PC-9 (cell line): Measurements from ENCODE around the gene TTC27.

Experiments used
- EZH2 ChIP-seq: fragments of 200-600 bp; sonication (generic); IDR thresholded peaks from 2 replicates; pipeline ENCODE4 v1.8.0; 2017; ENCODE audit warnings: antibody characterized with exemption, low read depth
- TF ChIP-seq, protein P1 (sequence below): fragments of 200-600 bp; sonication (generic); conservative IDR thresholded peaks from 2 replicates; pipeline ENCODE4 v1.6.1; 2017; ENCODE audit warnings: mixed run types, antibody characterized with exemption, mild to moderate bottlenecking, moderate library complexity

GRCh38 chr2:32688541-32688940 is 60.7 kb downstream of the TTC27 start:
- TF ChIP-seq, protein P1, sequence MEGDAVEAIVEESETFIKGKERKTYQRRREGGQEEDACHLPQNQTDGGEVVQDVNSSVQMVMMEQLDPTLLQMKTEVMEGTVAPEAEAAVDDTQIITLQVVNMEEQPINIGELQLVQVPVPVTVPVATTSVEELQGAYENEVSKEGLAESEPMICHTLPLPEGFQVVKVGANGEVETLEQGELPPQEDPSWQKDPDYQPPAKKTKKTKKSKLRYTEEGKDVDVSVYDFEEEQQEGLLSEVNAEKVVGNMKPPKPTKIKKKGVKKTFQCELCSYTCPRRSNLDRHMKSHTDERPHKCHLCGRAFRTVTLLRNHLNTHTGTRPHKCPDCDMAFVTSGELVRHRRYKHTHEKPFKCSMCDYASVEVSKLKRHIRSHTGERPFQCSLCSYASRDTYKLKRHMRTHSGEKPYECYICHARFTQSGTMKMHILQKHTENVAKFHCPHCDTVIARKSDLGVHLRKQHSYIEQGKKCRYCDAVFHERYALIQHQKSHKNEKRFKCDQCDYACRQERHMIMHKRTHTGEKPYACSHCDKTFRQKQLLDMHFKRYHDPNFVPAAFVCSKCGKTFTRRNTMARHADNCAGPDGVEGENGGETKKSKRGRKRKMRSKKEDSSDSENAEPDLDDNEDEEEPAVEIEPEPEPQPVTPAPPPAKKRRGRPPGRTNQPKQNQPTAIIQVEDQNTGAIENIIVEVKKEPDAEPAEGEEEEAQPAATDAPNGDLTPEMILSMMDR, result no peak
- TF ChIP-seq EZH2, result no peak
